ENCODE data around the gene THADA.
"Not testable (repeated sequence)": the region's sequence is repeated elsewhere in the genome, so short reads cannot be mapped to it uniquely, and the experiment has no call there.

The THADA gene

DNA sequence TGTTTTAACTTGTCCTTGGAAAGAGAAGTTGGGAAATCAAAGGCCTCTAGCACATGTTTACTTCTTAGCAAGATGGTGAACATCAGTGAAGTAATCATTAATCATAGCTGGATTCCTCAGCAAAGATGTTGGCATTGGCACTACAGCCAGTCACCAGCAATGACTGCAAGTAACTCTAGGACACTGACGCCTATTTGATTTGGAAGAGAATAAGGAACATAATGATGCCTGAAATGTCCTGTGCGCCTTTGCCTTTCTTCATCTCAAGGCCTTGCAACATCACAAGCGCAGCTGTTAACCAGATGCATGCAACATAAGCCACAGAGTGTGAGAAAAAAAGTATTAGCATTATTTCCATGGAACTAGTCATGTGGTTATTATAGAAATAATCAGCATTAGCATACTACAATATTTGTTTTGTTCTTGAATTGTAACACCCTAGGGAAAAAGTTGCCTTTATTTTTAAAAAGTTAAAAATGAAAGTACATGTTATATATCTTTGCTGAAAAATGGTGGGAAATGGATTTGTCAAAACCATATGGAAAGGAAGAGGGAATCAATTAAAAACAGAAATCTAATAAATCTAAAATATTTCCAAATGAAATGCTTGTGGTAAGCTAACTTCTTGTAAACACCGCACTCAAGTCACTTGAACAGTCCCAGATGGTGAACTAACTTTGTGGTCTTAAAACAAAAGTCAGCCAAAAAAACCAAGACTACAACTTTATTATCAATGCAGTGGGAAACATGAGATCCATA lies 55.6 kb downstream of the THADA start:
- no peak for DNase-seq (ENCODE audit: low read depth in 2 of 3, low spot score in 2 of 3)

- DNase-seq (ENCODE audit: low read depth in 2 of 3, low spot score in 2 of 3), result no peak
These were observed 56.4 kb downstream of the THADA start for GRCh38 chr2:43539436-43539835.

- DNase-seq (ENCODE audit: low read depth in 2 of 3, low spot score in 2 of 3), result no peak
These were observed 57.7 kb downstream of the THADA start for GRCh38 chr2:43538034-43538670.

- no peak for DNase-seq (ENCODE audit: low read depth in 2 of 3, low spot score in 2 of 3)
These were observed 58.7 kb downstream of the THADA start for GRCh38 chr2:43537137-43537536.

DNA sequence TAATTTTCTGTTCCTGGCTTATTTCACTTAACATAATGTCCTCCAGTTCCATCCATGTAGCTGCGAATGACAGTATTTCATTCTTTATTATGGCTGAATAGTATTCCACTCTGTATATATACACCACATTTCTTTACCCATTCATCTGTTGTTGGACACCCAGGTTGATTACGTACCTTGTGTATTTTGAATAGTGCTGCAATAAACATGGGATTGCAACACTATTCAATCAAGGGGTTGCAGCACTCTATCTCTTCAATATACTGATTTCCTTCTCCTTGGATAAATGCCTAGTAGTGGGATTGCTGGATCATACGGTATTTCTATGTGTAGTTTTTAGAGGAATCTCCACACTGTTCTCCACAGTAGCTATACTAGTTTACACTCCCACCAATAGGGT lies 61.3 kb downstream of the THADA start:
- no peak for DNase-seq (ENCODE audit: low read depth in 2 of 3, low spot score in 2 of 3)

DNA sequence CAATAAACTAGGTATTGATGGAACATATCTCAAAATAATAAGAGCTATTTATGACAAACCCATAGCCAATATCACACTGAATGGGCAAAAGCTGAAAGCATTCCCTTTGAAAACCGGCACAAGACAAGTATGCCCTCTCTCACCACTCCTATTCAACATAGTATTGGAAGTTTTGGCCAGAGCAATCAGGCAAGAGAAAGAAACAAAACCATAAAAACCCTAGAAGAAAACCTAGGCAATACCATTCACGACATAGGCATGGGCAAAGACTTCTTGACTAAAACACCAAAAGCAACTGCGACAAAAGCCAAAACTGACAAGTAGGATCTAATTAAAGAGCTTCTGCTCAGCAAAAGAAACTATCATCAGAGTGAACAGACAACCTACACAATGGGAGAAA lies 63.3 kb downstream of the THADA start:
- DNase-seq (ENCODE audit: low read depth in 2 of 3, low spot score in 2 of 3), result not testable (repeated sequence)

DNA sequence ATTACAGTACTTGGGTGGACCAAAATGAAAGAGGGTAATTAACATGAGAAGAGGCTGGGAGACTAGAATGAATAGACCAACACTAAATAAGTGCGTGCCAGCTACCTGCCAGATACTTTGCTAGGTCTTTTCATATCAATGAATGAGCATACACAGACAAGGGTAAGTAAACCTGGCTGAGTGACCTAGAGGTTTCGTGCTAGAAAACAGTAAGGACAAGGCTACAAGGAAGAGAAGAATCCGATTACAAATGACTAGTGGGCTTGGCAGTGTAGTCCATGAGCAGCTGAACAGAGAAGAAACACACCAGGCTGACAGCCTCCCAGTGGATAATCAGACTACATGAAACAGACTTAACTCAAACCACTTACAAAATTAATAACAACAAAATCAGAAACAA lies 64.6 kb downstream of the THADA start:
- no peak for DNase-seq (ENCODE audit: low read depth in 2 of 3, low spot score in 2 of 3)

DNA sequence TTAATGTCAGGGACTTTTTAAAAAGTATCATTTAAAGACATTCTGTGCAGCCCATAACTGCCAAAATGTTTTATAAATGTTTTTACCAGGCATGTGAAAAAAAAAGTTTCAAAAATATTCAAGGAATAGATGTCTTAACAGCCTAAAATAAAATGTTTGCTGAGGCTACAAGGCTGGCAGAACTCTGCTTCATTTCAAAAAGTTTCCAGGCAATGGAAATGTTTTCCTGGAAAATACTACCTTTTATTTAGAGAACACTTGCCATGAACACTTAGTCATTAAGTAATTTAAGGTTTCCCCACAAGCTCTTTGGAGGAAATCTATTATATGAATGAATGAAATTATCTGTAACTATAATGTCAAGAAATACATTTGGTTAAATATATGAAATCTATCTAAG lies 68.8 kb downstream of the THADA start:
- no peak for DNase-seq (ENCODE audit: low read depth in 2 of 3, low spot score in 2 of 3)

- DNase-seq (ENCODE audit: low read depth in 2 of 3, low spot score in 2 of 3), result no peak
These were observed 70.3 kb downstream of the THADA start for GRCh38 chr2:43525506-43525905.

DNA sequence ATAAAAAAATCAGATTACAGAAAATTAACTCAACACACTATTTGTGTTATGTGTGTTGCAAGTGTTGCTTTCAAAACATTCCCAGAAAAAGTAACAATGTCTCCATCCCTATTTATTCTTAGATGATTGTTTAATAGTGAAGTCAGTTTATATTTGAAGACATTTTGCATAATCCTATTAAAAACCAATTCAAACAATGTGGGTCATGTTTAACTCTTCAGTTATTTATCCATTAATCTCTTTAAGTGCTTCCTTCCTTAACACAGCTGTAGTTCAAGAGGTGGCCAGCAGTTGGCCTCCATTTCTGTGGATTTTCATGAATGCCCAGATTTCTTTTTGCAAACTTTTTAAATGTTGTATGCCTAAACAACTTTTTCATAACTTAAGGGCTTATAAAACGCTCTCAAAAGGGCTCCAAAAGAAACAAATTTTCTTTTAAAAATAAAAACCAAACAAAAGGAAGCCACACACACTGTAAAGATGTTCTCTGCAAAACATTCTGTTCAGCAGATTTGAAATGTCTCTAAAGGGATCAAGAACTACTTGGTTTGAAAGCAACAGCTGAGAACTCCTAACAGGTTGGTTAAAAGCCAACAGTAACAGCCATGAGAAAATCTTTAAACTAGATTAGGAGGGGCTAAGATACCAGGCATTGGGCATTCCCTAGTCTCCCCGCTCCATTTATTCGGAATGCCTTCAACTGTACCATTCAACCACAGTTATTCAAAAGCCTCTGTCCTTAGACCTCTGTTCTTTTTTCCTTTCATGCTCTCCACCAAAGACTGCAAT lies 71.5 kb downstream of the THADA start:
- no peak for DNase-seq (ENCODE audit: low read depth in 2 of 3, low spot score in 2 of 3)

- DNase-seq (ENCODE audit: low read depth in 2 of 3, low spot score in 2 of 3), result no peak
These were observed 73.7 kb downstream of the THADA start for GRCh38 chr2:43522177-43522576.

- no peak for DNase-seq (ENCODE audit: low read depth in 2 of 3, low spot score in 2 of 3)
These were observed 74.3 kb downstream of the THADA start for GRCh38 chr2:43521568-43521967.

DNA sequence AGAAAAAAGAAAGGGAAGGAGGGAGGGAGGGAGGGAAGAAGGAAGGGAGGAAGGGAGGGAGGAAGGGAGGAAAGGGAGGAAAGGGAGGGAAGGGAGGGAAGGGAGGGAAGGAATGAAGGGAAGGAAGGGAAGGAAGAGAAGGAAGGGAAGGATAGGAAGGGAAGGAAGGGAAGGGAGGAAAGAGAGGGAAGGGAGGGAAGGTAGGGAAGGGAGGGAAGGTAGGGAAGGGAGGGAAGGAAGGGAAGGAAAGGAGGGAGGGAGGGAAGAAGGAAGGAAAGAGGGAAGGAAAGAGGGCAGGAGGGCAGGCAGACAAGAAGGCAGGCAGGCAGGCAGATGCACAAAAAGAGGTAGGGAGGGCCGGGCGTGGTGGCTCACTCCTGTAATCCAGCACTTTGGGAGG lies 74.9 kb downstream of the THADA start:
- no peak for DNase-seq (ENCODE audit: low read depth in 2 of 3, low spot score in 2 of 3)

DNA sequence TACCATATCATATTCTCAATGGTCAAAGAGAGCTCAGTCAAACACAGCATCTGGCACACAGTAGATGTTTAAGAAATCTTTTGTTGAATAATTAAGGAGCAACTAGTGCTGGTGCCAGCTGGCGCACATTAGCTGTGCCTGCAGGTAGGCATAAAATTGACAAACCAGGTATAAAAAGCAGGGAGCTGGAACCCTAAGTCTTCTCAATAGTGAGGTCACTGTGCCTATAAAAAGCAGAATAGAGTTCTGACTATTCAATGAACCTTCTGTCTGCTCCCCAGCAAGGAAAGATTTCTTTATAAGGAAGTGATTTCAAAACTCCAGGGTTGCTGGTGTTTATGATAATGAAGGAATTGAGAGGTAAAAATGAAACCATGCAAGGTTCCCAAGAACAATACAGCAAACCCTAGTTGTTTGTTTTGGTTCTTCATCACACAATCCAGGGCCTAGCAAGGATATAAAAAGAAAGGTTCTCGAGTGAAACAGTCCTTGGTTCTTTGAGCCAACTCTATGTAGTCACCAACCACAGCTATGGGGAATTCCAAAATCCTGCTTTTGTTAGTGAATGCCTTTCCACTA lies 76.1 kb downstream of the THADA start:
- no peak for DNase-seq (ENCODE audit: low read depth in 2 of 3, low spot score in 2 of 3)

DNA sequence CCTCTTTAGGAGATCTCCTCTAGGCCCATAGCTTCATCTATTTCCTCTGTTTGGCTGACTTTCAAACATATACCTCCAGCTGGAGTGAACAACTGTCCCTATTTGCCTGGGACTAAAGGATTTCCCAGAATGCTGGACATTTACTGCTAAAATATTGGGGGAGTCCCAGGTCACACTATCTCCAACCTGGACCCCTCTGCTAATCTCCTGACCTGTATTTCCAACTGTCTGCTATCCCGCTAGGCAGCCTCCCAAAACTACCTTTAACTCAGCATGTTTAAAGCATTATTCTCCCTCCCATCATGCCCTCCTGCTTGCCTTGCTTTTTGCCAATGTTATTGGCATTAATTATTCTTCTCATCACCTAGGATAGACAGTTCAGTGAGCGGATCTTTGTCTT lies 77.1 kb downstream of the THADA start:
- DNase-seq (ENCODE audit: low read depth in 2 of 3, low spot score in 2 of 3), result no peak

DNA sequence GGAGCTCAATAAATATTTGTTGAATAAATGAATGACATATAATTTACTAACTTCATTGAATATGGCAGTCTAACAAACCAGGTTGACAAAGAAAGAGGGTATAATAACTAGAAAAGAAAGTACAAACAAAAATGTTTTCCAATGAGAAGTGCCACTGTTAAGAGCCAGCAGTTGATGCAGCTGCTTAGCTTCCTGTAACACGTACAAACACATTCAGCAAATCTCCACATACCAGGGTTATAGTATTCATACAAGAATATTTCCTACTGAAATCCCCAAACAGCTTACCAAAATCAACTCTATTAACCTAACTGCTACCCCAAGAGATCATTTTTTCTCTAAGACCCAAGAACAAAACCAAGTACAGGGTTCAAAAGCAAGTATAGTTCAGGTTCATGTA lies 77.7 kb downstream of the THADA start:
- no peak for DNase-seq (ENCODE audit: low read depth in 2 of 3, low spot score in 2 of 3)

DNA sequence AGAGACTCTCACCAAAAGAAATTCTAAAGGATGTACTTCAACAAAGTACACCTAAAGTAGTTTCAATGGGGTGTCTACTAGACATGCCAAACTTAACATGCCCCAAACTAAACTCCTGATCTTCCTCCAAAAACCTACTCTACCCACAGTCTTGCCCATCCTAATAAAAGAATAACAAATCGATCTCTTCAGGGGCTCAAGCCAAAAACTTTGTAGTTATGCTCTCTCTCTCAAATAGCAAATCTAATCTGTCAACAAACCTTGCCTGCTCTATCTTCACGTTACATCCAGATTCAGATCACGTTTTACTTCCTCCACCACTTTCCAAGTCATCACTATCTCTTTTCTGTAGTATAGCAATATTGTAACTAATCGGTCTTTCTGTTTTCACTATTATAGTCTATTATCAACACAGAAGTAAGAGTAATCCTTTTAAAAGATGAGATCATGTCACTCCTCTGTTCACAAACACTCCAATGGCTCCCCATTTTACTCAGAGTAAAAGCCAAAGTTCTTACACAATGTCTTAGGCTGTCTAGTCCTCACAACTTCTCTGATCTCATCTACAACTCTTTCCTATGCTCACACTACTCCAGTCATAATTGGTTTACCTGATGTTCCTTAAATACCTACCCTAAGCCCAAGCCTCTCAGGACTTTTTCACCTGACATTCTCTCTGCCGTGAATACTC lies 79.9 kb downstream of the THADA start:
- no peak for DNase-seq (ENCODE audit: low read depth in 2 of 3, low spot score in 2 of 3)

DNA sequence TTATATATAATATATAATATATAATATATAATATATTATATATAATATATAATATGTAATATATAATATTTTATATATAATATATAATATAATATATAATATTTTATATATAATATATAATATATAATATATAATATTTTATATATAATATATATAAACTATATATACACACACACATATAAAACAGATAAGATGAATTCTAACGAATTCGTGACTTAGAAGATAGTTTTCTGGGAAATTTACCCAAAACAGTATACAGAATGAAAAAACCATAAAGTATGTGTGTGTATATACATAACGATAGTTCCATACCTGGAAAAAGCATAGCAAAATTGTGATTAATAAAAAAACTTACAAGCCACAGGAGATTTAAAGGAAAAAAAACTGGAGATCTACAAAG lies 80.6 kb downstream of the THADA start:
- DNase-seq (ENCODE audit: low read depth in 2 of 3, low spot score in 2 of 3), result no peak

DNA sequence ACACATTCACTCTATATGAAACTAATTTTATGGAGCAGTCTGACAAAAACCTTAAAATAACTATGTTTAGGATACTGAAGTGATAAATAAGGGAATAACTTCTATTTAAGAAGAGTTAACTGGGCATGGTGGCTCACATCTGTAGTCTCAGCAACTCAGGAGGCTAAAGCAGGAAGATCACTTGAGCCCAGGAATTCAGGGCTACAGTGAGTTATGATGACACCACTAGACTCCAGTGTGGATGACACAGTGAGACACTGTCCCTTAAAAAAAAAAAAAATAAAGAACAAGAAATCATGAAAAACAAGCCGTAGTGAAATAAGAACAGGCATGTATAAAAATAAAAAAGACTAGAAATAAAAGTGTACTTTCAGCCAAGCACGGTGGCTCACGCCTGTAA lies 82.0 kb downstream of the THADA start:
- no peak for DNase-seq (ENCODE audit: low read depth in 2 of 3, low spot score in 2 of 3)

DNA sequence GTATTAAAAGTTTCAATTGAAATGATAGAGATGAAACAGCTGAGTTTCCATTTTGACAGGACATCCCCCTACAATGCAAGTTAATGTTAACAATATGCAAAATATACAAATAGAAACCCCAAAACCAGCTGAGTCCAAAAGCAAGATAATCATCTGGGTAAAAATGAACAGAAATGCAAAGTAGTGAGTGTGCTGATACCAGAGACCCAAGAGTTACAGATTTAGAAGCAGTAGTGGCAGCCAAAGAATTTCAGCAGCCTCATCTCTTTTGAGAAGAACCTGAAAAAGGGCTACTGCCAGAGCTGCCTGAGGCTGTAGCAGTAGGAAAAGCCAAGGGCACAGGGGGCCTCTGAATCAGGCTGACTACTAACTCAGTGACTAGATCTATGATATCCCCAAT lies 82.6 kb downstream of the THADA start:
- DNase-seq (ENCODE audit: low read depth in 2 of 3, low spot score in 2 of 3), result no peak

GRCh38 chr2:43511199-43511598 lies 84.6 kb downstream of the THADA start:
- DNase-seq (ENCODE audit: low read depth in 2 of 3, low spot score in 2 of 3), result no peak

Measured in activated CD8-positive, alpha-beta memory T cell treated with anti-CD3 and anti-CD28 coated beads for 48 hours (primary cell).